ENCODE results near the gene CHST4.

Gene CHST4

DNA sequence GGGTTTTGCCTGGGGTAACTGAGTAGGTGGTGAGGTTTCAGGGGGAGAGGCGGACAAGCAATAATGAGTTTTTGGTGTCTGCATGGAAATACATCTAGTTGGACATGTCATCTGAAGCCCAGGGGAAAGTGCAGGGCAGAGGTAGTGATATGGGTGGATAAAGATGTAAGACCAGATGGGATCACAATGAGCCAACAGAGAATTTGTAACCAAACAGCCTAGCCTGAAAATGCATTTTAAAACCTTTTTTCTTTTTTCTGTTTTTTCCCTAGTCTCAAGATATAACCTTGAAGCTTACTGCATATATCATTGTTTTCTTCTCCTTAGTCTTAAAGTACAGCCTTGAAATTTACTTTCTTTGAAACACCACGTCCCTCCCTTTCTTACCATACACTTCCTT, 33.4 kb upstream of the CHST4 start:
- TF ChIP-seq EGR1 (IDR thresholded peaks at IDR 0.05), result no peak
- TF ChIP-seq CREB1 (IDR thresholded peaks at IDR 0.05; ENCODE audit: low read depth), result no peak
- TF ChIP-seq TAF1 (IDR thresholded peaks at IDR 0.05; ENCODE audit: low read depth), result no peak
- TF ChIP-seq, protein P1, sequence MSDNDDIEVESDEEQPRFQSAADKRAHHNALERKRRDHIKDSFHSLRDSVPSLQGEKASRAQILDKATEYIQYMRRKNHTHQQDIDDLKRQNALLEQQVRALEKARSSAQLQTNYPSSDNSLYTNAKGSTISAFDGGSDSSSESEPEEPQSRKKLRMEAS (IDR thresholded peaks at IDR 0.05), result no peak
- TF ChIP-seq ZBTB7A (IDR thresholded peaks at IDR 0.05; ENCODE audit: low read depth), result no peak
- no peak for TF ChIP-seq NFIC (IDR thresholded peaks at IDR 0.05)
- no peak for TF ChIP-seq YY1 (IDR thresholded peaks at IDR 0.05; ENCODE audit: low read depth)
- no peak for TF ChIP-seq FOXM1 (IDR thresholded peaks at IDR 0.05; ENCODE audit: borderline replicate concordance, low read depth)

DNA sequence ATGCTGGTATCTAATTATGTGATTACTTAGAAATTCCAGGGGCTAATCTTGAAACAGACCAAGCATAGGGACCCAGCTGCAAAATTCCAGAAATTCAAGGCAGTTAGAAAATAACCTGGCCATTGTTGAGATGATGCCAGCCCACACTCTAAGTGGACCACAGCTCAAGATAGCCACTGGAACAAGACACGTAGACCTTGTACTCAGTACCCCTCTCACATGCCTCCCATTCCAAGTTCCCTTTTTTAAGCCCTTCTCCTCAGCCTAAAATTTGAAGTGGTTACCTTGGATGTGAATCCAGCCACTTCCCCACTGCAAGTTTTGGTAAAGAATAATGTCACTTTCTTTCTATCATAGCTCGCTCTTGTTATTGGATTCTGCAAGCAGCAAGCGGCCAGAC, 33.0 kb upstream of the CHST4 start:
- TF ChIP-seq TCF12 (IDR thresholded peaks at IDR 0.05; ENCODE audit: low read depth) (no peak), FOXM1 (IDR thresholded peaks at IDR 0.05; ENCODE audit: borderline replicate concordance, low read depth) (no peak), YY1 (IDR thresholded peaks at IDR 0.05; ENCODE audit: low read depth) (no peak), TAF1 (IDR thresholded peaks at IDR 0.05; ENCODE audit: low read depth) (no peak), NFIC (IDR thresholded peaks at IDR 0.05) (no peak), EP300 (IDR thresholded peaks at IDR 0.05; ENCODE audit: borderline replicate concordance) (no peak), RAD21 (IDR thresholded peaks at IDR 0.05; ENCODE audit: low read depth) (no peak), CEBPB (IDR thresholded peaks at IDR 0.05) (no peak), CREB1 (IDR thresholded peaks at IDR 0.05; ENCODE audit: low read depth) (no peak), ZBTB7A (IDR thresholded peaks at IDR 0.05; ENCODE audit: low read depth) (no peak), EGR1 (IDR thresholded peaks at IDR 0.05) (no peak)
- TF ChIP-seq, protein P1 (IDR thresholded peaks at IDR 0.05), result no peak
- TF ChIP-seq, protein P2, sequence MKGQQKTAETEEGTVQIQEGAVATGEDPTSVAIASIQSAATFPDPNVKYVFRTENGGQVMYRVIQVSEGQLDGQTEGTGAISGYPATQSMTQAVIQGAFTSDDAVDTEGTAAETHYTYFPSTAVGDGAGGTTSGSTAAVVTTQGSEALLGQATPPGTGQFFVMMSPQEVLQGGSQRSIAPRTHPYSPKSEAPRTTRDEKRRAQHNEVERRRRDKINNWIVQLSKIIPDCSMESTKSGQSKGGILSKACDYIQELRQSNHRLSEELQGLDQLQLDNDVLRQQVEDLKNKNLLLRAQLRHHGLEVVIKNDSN (IDR thresholded peaks at IDR 0.05), result no peak

DNA sequence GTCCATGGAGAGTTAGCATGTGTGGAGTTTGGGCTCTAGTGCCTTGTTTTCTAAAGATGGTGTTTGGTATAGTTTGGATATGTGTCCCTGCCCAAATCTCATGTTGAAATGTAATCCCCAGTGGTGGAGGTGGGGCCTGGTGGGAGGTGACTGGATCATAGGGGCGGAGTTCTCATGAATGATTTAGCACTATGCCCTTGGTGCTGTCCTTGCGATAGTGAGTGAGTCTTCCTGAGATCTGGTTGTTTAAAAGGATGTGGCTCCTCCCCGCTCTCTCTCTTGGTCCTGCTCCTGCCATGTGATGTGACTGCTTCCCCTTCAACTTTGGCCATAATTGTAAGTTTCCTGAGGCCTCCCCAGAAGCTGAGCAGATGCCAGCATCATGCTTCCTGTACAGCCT, 28.2 kb upstream of the CHST4 start:
- TF ChIP-seq, protein P1 (IDR thresholded peaks at IDR 0.05), result no peak
- TF ChIP-seq, protein P3, sequence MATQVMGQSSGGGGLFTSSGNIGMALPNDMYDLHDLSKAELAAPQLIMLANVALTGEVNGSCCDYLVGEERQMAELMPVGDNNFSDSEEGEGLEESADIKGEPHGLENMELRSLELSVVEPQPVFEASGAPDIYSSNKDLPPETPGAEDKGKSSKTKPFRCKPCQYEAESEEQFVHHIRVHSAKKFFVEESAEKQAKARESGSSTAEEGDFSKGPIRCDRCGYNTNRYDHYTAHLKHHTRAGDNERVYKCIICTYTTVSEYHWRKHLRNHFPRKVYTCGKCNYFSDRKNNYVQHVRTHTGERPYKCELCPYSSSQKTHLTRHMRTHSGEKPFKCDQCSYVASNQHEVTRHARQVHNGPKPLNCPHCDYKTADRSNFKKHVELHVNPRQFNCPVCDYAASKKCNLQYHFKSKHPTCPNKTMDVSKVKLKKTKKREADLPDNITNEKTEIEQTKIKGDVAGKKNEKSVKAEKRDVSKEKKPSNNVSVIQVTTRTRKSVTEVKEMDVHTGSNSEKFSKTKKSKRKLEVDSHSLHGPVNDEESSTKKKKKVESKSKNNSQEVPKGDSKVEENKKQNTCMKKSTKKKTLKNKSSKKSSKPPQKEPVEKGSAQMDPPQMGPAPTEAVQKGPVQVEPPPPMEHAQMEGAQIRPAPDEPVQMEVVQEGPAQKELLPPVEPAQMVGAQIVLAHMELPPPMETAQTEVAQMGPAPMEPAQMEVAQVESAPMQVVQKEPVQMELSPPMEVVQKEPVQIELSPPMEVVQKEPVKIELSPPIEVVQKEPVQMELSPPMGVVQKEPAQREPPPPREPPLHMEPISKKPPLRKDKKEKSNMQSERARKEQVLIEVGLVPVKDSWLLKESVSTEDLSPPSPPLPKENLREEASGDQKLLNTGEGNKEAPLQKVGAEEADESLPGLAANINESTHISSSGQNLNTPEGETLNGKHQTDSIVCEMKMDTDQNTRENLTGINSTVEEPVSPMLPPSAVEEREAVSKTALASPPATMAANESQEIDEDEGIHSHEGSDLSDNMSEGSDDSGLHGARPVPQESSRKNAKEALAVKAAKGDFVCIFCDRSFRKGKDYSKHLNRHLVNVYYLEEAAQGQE (IDR thresholded peaks at IDR 0.05; ENCODE audit: low read depth), result no peak
- no peak for TF ChIP-seq FOXM1 (IDR thresholded peaks at IDR 0.05; ENCODE audit: borderline replicate concordance, low read depth)
- TF ChIP-seq, protein P2 (IDR thresholded peaks at IDR 0.05), result no peak

DNA sequence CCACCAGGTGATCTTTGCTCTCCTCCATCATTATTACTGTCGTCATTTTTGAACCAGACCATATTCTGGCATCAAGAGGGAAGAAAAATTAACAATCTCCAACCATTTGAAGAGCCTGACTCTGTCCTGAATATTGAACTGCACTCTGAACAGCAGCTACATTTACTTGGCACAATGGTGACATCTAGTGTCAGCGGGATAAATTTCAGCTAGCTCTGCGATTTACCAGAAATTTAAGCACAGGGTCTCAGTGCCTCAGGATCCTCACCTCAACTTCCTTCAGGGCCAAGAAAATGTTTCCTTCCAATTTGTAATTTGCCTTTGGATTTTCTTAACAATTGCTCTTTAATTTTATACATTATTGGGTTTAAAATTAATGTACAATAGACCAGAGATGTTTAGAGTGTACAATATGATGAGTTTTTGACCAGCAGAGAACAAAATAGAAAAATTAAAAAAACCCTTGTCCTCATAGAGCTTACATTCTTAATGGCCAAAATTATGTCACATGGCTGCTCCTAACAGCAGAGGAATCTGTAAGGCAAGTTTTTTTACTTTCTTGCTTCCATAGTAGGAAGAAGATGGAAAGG, 26.4 kb upstream of the CHST4 start:
- TF ChIP-seq, protein P1 (IDR thresholded peaks at IDR 0.05), result no peak
- TF ChIP-seq RAD21 (IDR thresholded peaks at IDR 0.05; ENCODE audit: low read depth), result peak; percentile 72
- TF ChIP-seq TAF1 (IDR thresholded peaks at IDR 0.05; ENCODE audit: low read depth), result no peak

DNA sequence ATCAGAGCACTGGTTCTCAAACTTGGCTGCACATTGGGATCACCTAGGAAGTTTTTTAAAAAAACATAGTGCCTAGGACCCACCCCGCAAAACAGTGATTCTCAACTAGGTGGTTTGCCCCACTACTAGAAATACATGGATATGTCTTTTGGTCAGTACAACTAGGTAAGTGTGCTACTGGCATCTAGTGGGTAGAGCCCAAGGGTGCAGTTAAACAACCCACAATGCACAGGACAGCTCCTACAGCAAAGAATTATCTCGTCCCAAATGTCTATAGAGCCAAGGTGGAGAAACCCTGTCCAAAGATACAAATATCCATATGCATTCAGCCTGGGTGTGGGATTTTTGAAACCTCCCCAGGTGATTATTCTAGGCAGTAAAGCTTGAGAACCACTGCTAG, 25.3 kb upstream of the CHST4 start:
- TF ChIP-seq FOXM1 (IDR thresholded peaks at IDR 0.05; ENCODE audit: borderline replicate concordance, low read depth), result no peak

DNA sequence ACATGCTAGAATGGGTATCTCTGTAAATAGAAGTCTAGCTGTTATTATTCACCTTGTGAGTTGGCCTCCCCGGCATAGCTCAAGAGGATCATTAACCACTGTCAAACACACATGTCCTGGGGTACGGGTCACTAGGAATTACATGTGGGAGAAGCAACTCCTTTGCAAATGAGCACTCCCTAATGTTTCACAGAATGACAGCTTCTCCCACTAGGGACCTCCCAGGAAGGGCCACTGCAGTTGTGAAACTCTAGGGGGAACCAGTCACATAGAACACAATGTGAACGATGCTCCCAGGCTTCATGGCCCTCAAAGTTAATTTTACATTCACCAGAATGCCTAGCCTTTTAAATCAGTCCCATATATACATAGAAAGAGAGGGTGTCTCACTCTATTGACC, 24.7 kb upstream of the CHST4 start:
- TF ChIP-seq EGR1 (IDR thresholded peaks at IDR 0.05) (no peak), TEAD4 (IDR thresholded peaks at IDR 0.05) (no peak), TCF12 (IDR thresholded peaks at IDR 0.05; ENCODE audit: low read depth) (no peak), CEBPB (IDR thresholded peaks at IDR 0.05) (no peak)

DNA sequence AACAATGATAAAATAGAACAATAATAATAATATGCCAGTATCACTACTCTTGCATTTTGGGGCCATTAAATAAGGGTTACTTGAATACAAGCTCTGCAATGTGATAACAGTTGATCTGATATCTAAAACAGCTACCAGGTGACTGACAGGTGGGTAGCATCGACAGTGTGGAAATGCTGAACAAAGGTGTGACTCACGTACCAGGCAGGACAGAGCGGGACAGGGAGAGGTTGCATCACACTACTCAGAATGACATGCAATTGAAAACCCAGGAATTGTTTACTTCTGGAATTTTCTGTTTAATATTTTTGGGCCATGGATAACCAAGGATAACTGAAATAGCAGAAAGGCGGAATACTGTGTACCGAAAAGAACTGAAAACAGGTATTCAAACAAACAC, 21.3 kb upstream of the CHST4 start:
- TF ChIP-seq RAD21 (IDR thresholded peaks at IDR 0.05; ENCODE audit: low read depth) (no peak), TCF12 (IDR thresholded peaks at IDR 0.05; ENCODE audit: low read depth) (no peak), CEBPB (IDR thresholded peaks at IDR 0.05) (no peak), YY1 (IDR thresholded peaks at IDR 0.05; ENCODE audit: low read depth) (no peak), CREB1 (IDR thresholded peaks at IDR 0.05; ENCODE audit: low read depth) (no peak), FOXM1 (IDR thresholded peaks at IDR 0.05; ENCODE audit: borderline replicate concordance, low read depth) (no peak), TEAD4 (IDR thresholded peaks at IDR 0.05) (no peak), EGR1 (IDR thresholded peaks at IDR 0.05) (no peak), TAF1 (IDR thresholded peaks at IDR 0.05; ENCODE audit: low read depth) (no peak)
- TF ChIP-seq, protein P3 (IDR thresholded peaks at IDR 0.05; ENCODE audit: low read depth), result no peak
- TF ChIP-seq, protein P1 (IDR thresholded peaks at IDR 0.05), result no peak

Measured in Ishikawa (cell line).